ENCODE measurements around the gene ST7.

GRCh38 chr7:117082647-117083046 lies 129.3 kb downstream of the ST7 start:
- TF ChIP-seq POLR2AphosphoS5 (IDR thresholded peaks at IDR 0.05; ENCODE audit: borderline replicate concordance, low read depth, low read length) (no peak), EZH2 (IDR thresholded peaks at IDR 0.05) (no peak), FOXP2 (optimal IDR thresholded peaks at IDR 0.05; ENCODE audit: control extremely low read depth, extremely low read length, insufficient read depth) (no peak)

All from SK-N-MC (cell line).